Measurements from ENCODE around the gene PARVA. TPM values are rescaled to one million over a fixed set of nuclear protein-coding genes. Genes with fewer than 3 reads are reported as not detected.

Gene PARVA
- total and polyA plus RNA-seq, 2 donors (not counting 1 experiment from before 2014, with no cell fraction given): 27.7 to 195 TPM

- TF ChIP-seq EZH2 (IDR thresholded peaks at IDR 0.05; ENCODE audit: low read length, missing control alignments) (no peak), CTCF (conservative IDR thresholded peaks at IDR 0.05 in 1 of 2, IDR thresholded peaks at IDR 0.05 in 1 of 2; ENCODE audit: low read depth in 1 of 2, low read length in 2 of 2) (no peak)
- no peak overlapping the region for H2AFZ ChIP-seq (ENCODE audit: low read length)
- H3K36me3 ChIP-seq (ENCODE audit: control insufficient read depth, insufficient read depth, low read length): no peaks in the 10 kb centered on the region
- peak in 1 of 2 donors; percentile 40 for DNase-seq (ENCODE audit: low read depth in 2 of 2)
- H3K27me3 ChIP-seq (ENCODE audit: control insufficient read depth, insufficient read depth, low read length): no peaks in the 10 kb centered on the region
- H3K4me2 ChIP-seq (ENCODE audit: extremely low read depth, insufficient read depth, low read length): no peak overlapping the region
- no peak overlapping the region for H3K4me3 ChIP-seq (replicated peaks in 1 of 4; ENCODE audit: control extremely low read depth in 1 of 4, insufficient read depth in 1 of 4, low read depth in 3 of 4, low read length in 4 of 4)
- no peak overlapping the region for H3K9ac ChIP-seq (ENCODE audit: insufficient read depth, low read length)
- H3K4me1 ChIP-seq (ENCODE audit: control insufficient read depth, extremely low read depth, insufficient read depth, low read length): peaks cover 5% of the 10 kb centered on the region
- H3K9me3 ChIP-seq (ENCODE audit: control insufficient read depth, insufficient read depth, low read depth, low read length): no peaks in the 10 kb centered on the region
- H3K27ac ChIP-seq (ENCODE audit: insufficient read depth, low read length): no peak overlapping the region
- H4K20me1 ChIP-seq (ENCODE audit: control insufficient read depth, extremely low read depth, insufficient read depth, low read length): no peaks in the 10 kb centered on the region
- peaks cover 44% of the 10 kb centered on the region for H3K79me2 ChIP-seq (ENCODE audit: control insufficient read depth, insufficient read depth, low read length)
Measured at GRCh38 chr11:12399355-12399754, 22.0 kb downstream of the PARVA start.

GRCh38 chr11:12402025-12402424 lies 24.7 kb downstream of the PARVA start:
- Histone ChIP-seq H3K27me3 (ENCODE audit: control insufficient read depth, insufficient read depth, low read length) (no peaks in the 10 kb centered on the region), H3K9me3 (ENCODE audit: control insufficient read depth, insufficient read depth, low read depth, low read length) (no peaks in the 10 kb centered on the region), H3K27ac (ENCODE audit: insufficient read depth, low read length) (no peak overlapping the region), H3K4me1 (ENCODE audit: control insufficient read depth, extremely low read depth, insufficient read depth, low read length) (peaks cover 5% of the 10 kb centered on the region), H2AFZ (ENCODE audit: low read length) (no peak overlapping the region), H3K4me3 (replicated peaks in 1 of 4; ENCODE audit: control extremely low read depth in 1 of 4, insufficient read depth in 1 of 4, low read depth in 3 of 4, low read length in 4 of 4) (no peak overlapping the region), H3K36me3 (ENCODE audit: control insufficient read depth, insufficient read depth, low read length) (no peaks in the 10 kb centered on the region), H4K20me1 (ENCODE audit: control insufficient read depth, extremely low read depth, insufficient read depth, low read length) (no peaks in the 10 kb centered on the region), H3K79me2 (ENCODE audit: control insufficient read depth, insufficient read depth, low read length) (peaks cover 33% of the 10 kb centered on the region), H3K9ac (ENCODE audit: insufficient read depth, low read length) (no peak overlapping the region), H3K4me2 (ENCODE audit: extremely low read depth, insufficient read depth, low read length) (no peak overlapping the region)
- DNase-seq (ENCODE audit: low read depth in 2 of 2): no peak
- TF ChIP-seq CTCF (conservative IDR thresholded peaks at IDR 0.05 in 1 of 2, IDR thresholded peaks at IDR 0.05 in 1 of 2; ENCODE audit: low read depth in 1 of 2, low read length in 2 of 2) (no peak), EZH2 (IDR thresholded peaks at IDR 0.05; ENCODE audit: low read length, missing control alignments) (no peak)

GRCh38 chr11:12402691-12403120 lies 25.3 kb downstream of the PARVA start:
- Histone ChIP-seq H3K9me3 (ENCODE audit: control insufficient read depth, insufficient read depth, low read depth, low read length) (no peaks in the 10 kb centered on the region), H3K9ac (ENCODE audit: insufficient read depth, low read length) (no peak overlapping the region), H3K79me2 (ENCODE audit: control insufficient read depth, insufficient read depth, low read length) (peaks cover 37% of the 10 kb centered on the region), H3K27ac (ENCODE audit: insufficient read depth, low read length) (no peak overlapping the region), H3K4me1 (ENCODE audit: control insufficient read depth, extremely low read depth, insufficient read depth, low read length) (peaks cover 5% of the 10 kb centered on the region), H2AFZ (ENCODE audit: low read length) (no peak overlapping the region), H4K20me1 (ENCODE audit: control insufficient read depth, extremely low read depth, insufficient read depth, low read length) (no peaks in the 10 kb centered on the region), H3K4me2 (ENCODE audit: extremely low read depth, insufficient read depth, low read length) (no peak overlapping the region), H3K4me3 (replicated peaks in 1 of 4; ENCODE audit: control extremely low read depth in 1 of 4, insufficient read depth in 1 of 4, low read depth in 3 of 4, low read length in 4 of 4) (no peak overlapping the region), H3K27me3 (ENCODE audit: control insufficient read depth, insufficient read depth, low read length) (no peaks in the 10 kb centered on the region), H3K36me3 (ENCODE audit: control insufficient read depth, insufficient read depth, low read length) (no peaks in the 10 kb centered on the region)
- peak; percentile 60 to 76 for DNase-seq (ENCODE audit: low read depth in 2 of 2)
- TF ChIP-seq CTCF (conservative IDR thresholded peaks at IDR 0.05 in 1 of 2, IDR thresholded peaks at IDR 0.05 in 1 of 2; ENCODE audit: low read depth in 1 of 2, low read length in 2 of 2) (no peak), EZH2 (IDR thresholded peaks at IDR 0.05; ENCODE audit: low read length, missing control alignments) (no peak)
